MCF 10A (cell line): ENCODE measurements around the gene OSTM1. TPM values are rescaled to one million over a fixed set of nuclear protein-coding genes. Genes with fewer than 3 reads are reported as not detected.

ENCODE experiments used
- BruUV-seq: library from RNA; stranded (reverse); fragments of 400-500 nt; replicated peaks from 2 replicates; lab custom pipeline; 2021; lab: Mats Ljungman, UMichigan
- CTCF ChIA-PET: fragments of 300-600 bp; sonication (Branson Sonifier 250); formaldehyde crosslinking; extraction: SDS; loops from one replicate; lab custom pipeline; 2021; ENCODE audit warnings: antibody characterized with exemption, inconsistent platforms; lab: Yijun Ruan, JAX
- POLR2A ChIA-PET: fragments of 300-600, 350-650 bp; sonication (Branson Sonifier 250); formaldehyde crosslinking; extraction: SDS; loops from one replicate; lab custom pipeline; 2020; ENCODE audit warnings: antibody characterized with exemption, inconsistent platforms; lab: Yijun Ruan, JAX
- DNase-seq: peaks from one replicate; pipeline ENCODE4 v3.0.0-alpha.2; 2018; ENCODE audit not compliant: unreplicated experiment
- H3K27ac Mint-ChIP-seq: one replicate; pipeline ENCODE4 v1.8.0; 2022; ENCODE audit warnings: mild to moderate bottlenecking, low read depth, mixed read lengths; ENCODE audit not compliant: unreplicated experiment
- H3K27me3 Mint-ChIP-seq: one replicate; pipeline ENCODE4 v1.8.0; 2022; ENCODE audit warnings: mixed read lengths; ENCODE audit not compliant: insufficient read depth, unreplicated experiment
- H3K36me3 Mint-ChIP-seq: one replicate; pipeline ENCODE4 v1.8.0; 2022; ENCODE audit warnings: mild to moderate bottlenecking, moderate library complexity, mixed read lengths; ENCODE audit not compliant: insufficient read depth, unreplicated experiment
- H3K4me1 Mint-ChIP-seq: one replicate; pipeline ENCODE4 v1.8.0; 2022; ENCODE audit warnings: mixed read lengths; ENCODE audit not compliant: insufficient read depth, unreplicated experiment
- H3K4me3 Mint-ChIP-seq: one replicate; pipeline ENCODE4 v1.8.0; 2022; ENCODE audit warnings: mild to moderate bottlenecking, moderate library complexity, mixed read lengths; ENCODE audit not compliant: unreplicated experiment
- H3K9me3 Mint-ChIP-seq: one replicate; pipeline ENCODE4 v1.8.0; 2022; ENCODE audit warnings: mixed read lengths; ENCODE audit not compliant: unreplicated experiment
- CTCF ChIP-seq: fragments of 200-600 bp; IDR thresholded peaks from one replicate; pipeline ENCODE4 v1.8.0; 2022; ENCODE audit warnings: antibody characterized with exemption, mild to moderate bottlenecking; ENCODE audit not compliant: unreplicated experiment
- intact Hi-C: fragments of 100-400 bp; cut with micrococcal nuclease; formaldehyde crosslinking; loops from 2 replicates; pipeline ENCODE4 v1.14.1; 2022
- total RNA-seq: library from RNA; stranded (reverse); gene quantifications from 2 replicates; pipeline ENCODE4 v1.2.3, GENCODE V29; 2022

OSTM1 gene
- total RNA-seq, 1 experiment from 2014 or later = 35.5 TPM

- H3K4me1 Mint-ChIP-seq = peaks cover 24% of the 10 kb centered on the region
- DNase-seq = peak; percentile 63
- CTCF ChIA-PET = interaction anchor here (0.6 to 1.9 kb wide), 5 partner anchors 9 to 377 kb away, joined by 3 to 17 read pairs (median 3); no protein-coding TSS in a partner anchor
- TF ChIP-seq CTCF = peak; percentile 29
- BruUV-seq = no TSS peak
- peak overlapping the region; percentile 73 for H3K4me3 Mint-ChIP-seq
- no peaks in the 10 kb centered on the region for H3K36me3 Mint-ChIP-seq
- H3K27ac Mint-ChIP-seq = no peak overlapping the region
- no peaks in the 10 kb centered on the region for H3K9me3 Mint-ChIP-seq
- POLR2A ChIA-PET = interaction anchor here (1.0 kb wide), 1 partner anchor 144 kb away, joined by 3 read pairs; no protein-coding TSS in a partner anchor
- peaks cover 11% of the 10 kb centered on the region for H3K27me3 Mint-ChIP-seq
- intact Hi-C loops = loop anchor here (1.0 to 2.0 kb wide), 2 partner anchors 145 to 383 kb away; partner anchors contain the start of gene SNX3
Observed at GRCh38 chr6:108115598-108116058, 41.1 kb upstream of the OSTM1 start.

- ChIA-PET CTCF (interaction anchor here (0.6 to 1.9 kb wide), 6 partner anchors 10 to 378 kb away, joined by 3 to 17 read pairs (median 4); no protein-coding TSS in a partner anchor), POLR2A (interaction anchor here (0.7 to 1.4 kb wide), 3 partner anchors 10 to 146 kb away, joined by 3 read pairs; partner anchors contain the start of gene SNX3)
- Mint-ChIP-seq H3K4me3 (peak overlapping the region; percentile 73), H3K27me3 (peaks cover 11% of the 10 kb centered on the region), H3K9me3 (no peaks in the 10 kb centered on the region), H3K27ac (no peak overlapping the region), H3K36me3 (no peaks in the 10 kb centered on the region), H3K4me1 (peaks cover 24% of the 10 kb centered on the region)
- no peak for TF ChIP-seq CTCF
- no peak for DNase-seq
- intact Hi-C loops = loop anchor here (1.0 to 2.0 kb wide), 2 partner anchors 146 to 383 kb away; partner anchors contain the start of gene SNX3
- no TSS peak for BruUV-seq
Observed at GRCh38 chr6:108114841-108115597, 40.5 kb upstream of the OSTM1 start.

DNA sequence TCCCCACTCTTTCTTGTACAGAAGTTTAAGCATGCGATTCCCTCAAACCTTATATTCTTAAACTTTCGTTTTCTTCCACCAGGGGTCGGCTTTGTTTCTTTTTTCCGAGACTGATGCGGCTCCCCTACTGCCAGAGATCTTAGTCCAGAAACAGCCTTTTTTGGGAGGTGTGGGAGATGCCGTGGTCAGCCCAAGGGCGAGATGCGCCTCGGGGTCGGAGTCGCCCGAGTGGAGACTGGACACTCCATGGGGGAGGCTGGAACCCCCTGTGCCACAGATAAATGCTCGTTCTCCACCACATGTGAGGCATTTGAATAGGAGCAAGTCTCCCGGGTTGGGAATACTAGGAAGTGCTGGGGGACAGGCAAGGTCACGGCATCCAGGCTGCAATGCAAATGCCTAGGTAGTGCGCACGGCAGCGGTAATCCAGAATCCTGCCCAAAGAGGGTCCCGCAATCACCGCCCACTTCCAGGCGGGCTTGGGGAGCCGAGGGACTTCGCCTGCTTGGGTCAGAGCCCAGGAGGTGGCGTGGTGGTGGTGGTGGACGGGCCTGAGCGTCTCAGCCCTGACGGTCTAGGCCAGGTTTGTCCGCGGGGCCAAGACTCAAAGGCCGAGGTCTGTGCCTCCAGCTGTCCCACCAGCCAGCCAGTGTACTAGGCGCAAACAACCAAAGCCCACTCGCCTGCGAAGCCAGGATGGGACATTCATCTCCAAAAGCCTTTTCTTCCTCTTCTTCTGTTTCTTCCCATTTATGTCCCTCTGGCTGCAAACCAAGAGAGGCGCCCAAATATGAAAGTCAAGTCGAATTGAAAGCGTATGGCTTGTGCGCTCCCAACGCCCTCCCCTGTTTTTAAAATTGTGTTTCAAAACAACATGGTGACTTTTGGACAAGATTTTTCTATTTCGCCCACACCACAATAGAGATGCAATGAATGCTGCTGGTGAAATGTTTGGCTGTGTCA, 39.3 kb upstream of the OSTM1 start:
- ChIA-PET POLR2A (interaction anchor here (0.5 to 1.4 kb wide), 3 partner anchors 17 to 362 kb away, joined by 3 to 5 read pairs (median 3); partner anchors contain the start of gene SNX3), CTCF (interaction anchor here (0.6 to 4.1 kb wide), 13 partner anchors 10 to 410 kb away, joined by 3 to 43 read pairs (median 4); no protein-coding TSS in a partner anchor)
- DNase-seq = peak; percentile 67
- no peaks in the 10 kb centered on the region for H3K36me3 Mint-ChIP-seq
- no peaks in the 10 kb centered on the region for H3K9me3 Mint-ChIP-seq
- H3K4me1 Mint-ChIP-seq = peaks cover 21% of the 10 kb centered on the region
- BruUV-seq = no TSS peak
- intact Hi-C loops = loop anchor here (1.0 to 2.0 kb wide), 3 partner anchors 147 to 412 kb away; partner anchors contain the start of gene SNX3
- H3K27me3 Mint-ChIP-seq = peaks cover 11% of the 10 kb centered on the region
- peak; percentile 52 for TF ChIP-seq CTCF
- no peak overlapping the region for H3K27ac Mint-ChIP-seq
- H3K4me3 Mint-ChIP-seq = peak overlapping the region; percentile 73
